ENCODE results near the gene ST3GAL4. TPM values are rescaled to one million over a fixed set of nuclear protein-coding genes. Genes with fewer than 3 reads are reported as not detected.
A peak's percentile ranks its signal among the peaks of the same experiment; 100 is the strongest.

The ST3GAL4 gene
- polyA plus RNA-seq, 1 of the 3 experiments (the other 2 are of a cell fraction), result 32.0 TPM

- no peak overlapping the region for H3K27ac ChIP-seq (ENCODE audit: low read depth in 2 of 2, low read length in 1 of 2)
- TF ChIP-seq REST (IDR thresholded peaks at IDR 0.05; ENCODE audit: low read depth, low read length) (peak; percentile 51; the same call in 1 of the 2 replicates), NFIC (IDR thresholded peaks at IDR 0.05; ENCODE audit: borderline replicate concordance) (no peak), CHD2 (IDR thresholded peaks at IDR 0.05; ENCODE audit: low read length, partially characterized antibody) (peak; percentile 11), MXI1 (IDR thresholded peaks at IDR 0.05; ENCODE audit: low read depth, low read length) (no peak), MAX (IDR thresholded peaks at IDR 0.05; ENCODE audit: low read depth) (no peak), GABPA (IDR thresholded peaks at IDR 0.05; ENCODE audit: low read depth) (no peak), ZBTB33 (IDR thresholded peaks at IDR 0.05; ENCODE audit: borderline replicate concordance, low read depth) (no peak), SMC3 (IDR thresholded peaks at IDR 0.05; ENCODE audit: low read depth, low read length) (peak; percentile 92), ELF1 (IDR thresholded peaks at IDR 0.05) (no peak), JUND (IDR thresholded peaks at IDR 0.05) (no peak), EZH2phosphoT487 (IDR thresholded peaks at IDR 0.05; ENCODE audit: borderline replicate concordance, low read depth) (no peak), RAD21 (IDR thresholded peaks at IDR 0.05; ENCODE audit: low read length) (peak; percentile 96), YY1 (IDR thresholded peaks at IDR 0.05; ENCODE audit: low read depth) (no peak), RCOR1 (IDR thresholded peaks at IDR 0.05; ENCODE audit: low read length) (no peak), RXRA (IDR thresholded peaks at IDR 0.05; ENCODE audit: borderline replicate concordance, low read depth) (no peak), USF1 (IDR thresholded peaks at IDR 0.05; ENCODE audit: borderline replicate concordance, low read depth) (no peak), MEF2A (IDR thresholded peaks at IDR 0.05; ENCODE audit: borderline replicate concordance, low read depth) (no peak), RFX5 (IDR thresholded peaks at IDR 0.05; ENCODE audit: low read length) (no peak), FOXM1 (IDR thresholded peaks at IDR 0.05; ENCODE audit: low read depth) (no peak), TEAD4 (IDR thresholded peaks at IDR 0.05; ENCODE audit: borderline replicate concordance, insufficient read depth) (no peak), EP300 (IDR thresholded peaks at IDR 0.05; ENCODE audit: borderline replicate concordance in 1 of 2, low read depth in 1 of 2, low read length in 1 of 2) (no peak), FOSL2 (IDR thresholded peaks at IDR 0.05; ENCODE audit: borderline replicate concordance, low read depth) (no peak), USF2 (IDR thresholded peaks at IDR 0.05; ENCODE audit: borderline replicate concordance, low read depth, low read length) (no peak), PBX3 (IDR thresholded peaks at IDR 0.05) (no peak), GATA2 (CRISPR knock-in tag; IDR thresholded peaks at IDR 0.05) (no peak), POLR2AphosphoS5 (IDR thresholded peaks at IDR 0.05; ENCODE audit: low read depth, low read length) (no peak)
Observed at GRCh38 chr11:126440792-126441514, 85.5 kb downstream of the ST3GAL4 start.

More at GRCh38 chr11:126440792-126441514, 85.5 kb downstream of the ST3GAL4 start:
- ChIA-PET POLR2A (interaction anchor here (1.0 to 2.1 kb wide), 2 partner anchors 40 to 73 kb away, joined by 4 to 8 read pairs; no protein-coding TSS in a partner anchor), CTCF (interaction anchor here (0.5 to 7.8 kb wide), 60 partner anchors 9 to 1050 kb away, joined by 3 to 153 read pairs (median 5); partner anchors contain the start of gene DCPS)
- Histone ChIP-seq H3K27me3 (ENCODE audit: insufficient read depth) (no peaks in the 10 kb centered on the region), H3K9me2 (no peaks in the 10 kb centered on the region), H3F3A (replicated peaks; ENCODE audit: insufficient read depth) (peaks cover 7% of the 10 kb centered on the region), H3K9me3 (no peaks in the 10 kb centered on the region), H3K4me3 (ENCODE audit: low read depth in 2 of 2, low read length in 1 of 2) (no peak overlapping the region; a peak in 1 of 4 replicates), H3K9ac (no peak overlapping the region), H3K79me2 (ENCODE audit: insufficient read depth) (no peaks in the 10 kb centered on the region), H2AFZ (ENCODE audit: low read depth) (peak overlapping the region; percentile 42; the same call in 1 of the 2 replicates), H3K4me2 (no peak overlapping the region), H4K20me1 (ENCODE audit: insufficient read depth) (no peaks in the 10 kb centered on the region), H3K36me3 (replicated peaks in 1 of 2; ENCODE audit: control insufficient read depth in 1 of 2, insufficient read depth in 2 of 2, low read length in 1 of 2) (no peaks in the 10 kb centered on the region), H3K4me1 (ENCODE audit: control insufficient read depth in 1 of 2, insufficient read depth in 2 of 2, low read depth in 1 of 2, low read length in 1 of 2) (peaks cover 0 to 20% of the 10 kb centered on the region in 2 experiments; a peak in 1 of 4 replicates)
- peak; percentile 94 for DNase-seq
- 39% methylated on average over 16 of the region's 21 CpGs for WGBS (ENCODE audit: low lambda C conversion rate)
